GM12878 (cell line): Measurements from ENCODE around the gene DGKQ. TPM values are rescaled to one million over a fixed set of nuclear protein-coding genes. Genes with fewer than 3 reads are reported as not detected.

Experiments used
- BCLAF1 ChIP-seq: fragments of 450-650 bp; IDR thresholded peaks from 2 replicates; pipeline ENCODE4 v1.6.1; 2017; ENCODE audit warnings: antibody characterized with exemption, mild to moderate bottlenecking, moderate library complexity
- CEBPZ ChIP-seq: fragments of 150-350 bp; IDR thresholded peaks from 2 replicates; pipeline ENCODE4 v1.6.1; 2016; ENCODE audit warnings: low read depth, low read length
- CHD1 ChIP-seq: IDR thresholded peaks from 2 replicates; pipeline ENCODE4 v1.6.1; 2012; ENCODE audit warnings: low read depth, low read length, improper control_type of control experiment
- CREB1 ChIP-seq: IDR thresholded peaks from 2 replicates; pipeline ENCODE4 v1.6.1; 2012; ENCODE audit warnings: low read depth, mild to moderate bottlenecking, inconsistent platforms
- EGR1 ChIP-seq, 2 experiments: IDR thresholded peaks; 1 replicate in 1 of 2; 2 replicates in 1 of 2; pipeline ENCODE4 v1.6.1; 2011 to 2012; ENCODE audit warnings: low read depth in 2 of 2, low read length in 2 of 2, borderline replicate concordance in 1 of 2, mild to moderate bottlenecking in 1 of 2, moderate library complexity in 1 of 2
- IRF4 ChIP-seq: IDR thresholded peaks from 2 replicates; pipeline ENCODE4 v1.6.1; 2011; ENCODE audit warnings: low read depth, low read length
- NRF1 ChIP-seq: conservative IDR thresholded peaks from 2 replicates; pipeline ENCODE4 v1.6.1; 2011; ENCODE audit warnings: mild to moderate bottlenecking, low read depth, low read length, improper control_type of control experiment
- RELB ChIP-seq: fragments of 450-650 bp; IDR thresholded peaks from 2 replicates; pipeline ENCODE4 v1.6.1; 2017; ENCODE audit warnings: low read depth, mild to moderate bottlenecking, moderate library complexity
- SREBF1 ChIP-seq: IDR thresholded peaks from 2 replicates; pipeline ENCODE4 v1.6.1; 2012; ENCODE audit warnings: mild to moderate bottlenecking, low read length
- ZBTB4 ChIP-seq: fragments of 450-650 bp; formaldehyde crosslinking; IDR thresholded peaks from 2 replicates; pipeline ENCODE4 v1.4.0; 2022; ENCODE audit warnings: mild to moderate bottlenecking, moderate library complexity
- ZNF592 ChIP-seq: fragments of 450-650 bp; IDR thresholded peaks from 2 replicates; pipeline ENCODE4 v1.6.1; 2017; ENCODE audit warnings: mild to moderate bottlenecking, moderate library complexity
- ZNF622 ChIP-seq: fragments of 450-650 bp; IDR thresholded peaks from 2 replicates; pipeline ENCODE4 v1.6.1; 2017; ENCODE audit warnings: mild to moderate bottlenecking, inconsistent platforms
- polyA plus RNA-seq, 11 experiments: library from polyadenylated mRNA; depleted of rRNA in 4 of 11; unstranded in 6 of 11; stranded (reverse) in 5 of 11; fragments of >200 nt; fragmentation: Nextera tagmentation in 4 of 11; fragmentation: Illumina TruSeq in 1 of 11; extraction: Ambion mirVana in 4 of 11; extraction: Trizol in 1 of 11; gene quantifications; 1 replicate in 1 of 11; 2 replicates in 10 of 11; pipeline versions ENCODE4 v1.2.1 to v1.2.3, GENCODE V29; 2011 to 2016; ENCODE audit warnings: inconsistent platforms in 2 of 11, missing spikeins in 2 of 11, low read depth in 1 of 11
- total RNA-seq, 4 experiments: library from RNA; depleted of rRNA in 3 of 4; stranded (reverse); fragments of >200 nt in 3 of 4; fragmentation: Illumina TruSeq in 1 of 4; extraction: Trizol in 1 of 4; gene quantifications; 2 replicates each; pipeline versions ENCODE4 v1.2.1 to v1.2.3, GENCODE V29; 2013 to 2021

The DGKQ gene
- total and polyA plus RNA-seq, 10 of the 15 experiments (the other 5 are each of a cell fraction or from before 2014, with no cell fraction given), result 0.11 to 10.5 (median 1.4) TPM

- TF ChIP-seq CREB1, result 0 out of 2 replicates have a peak, but pooled peaks have one; percentile 16
- no peak for TF ChIP-seq ZNF592
- TF ChIP-seq ZNF622, result no peak
- no peak for TF ChIP-seq CHD1
- TF ChIP-seq SREBF1, result no peak
- no peak for TF ChIP-seq ZBTB4 (CRISPR knock-in tag)
- TF ChIP-seq NRF1, result no peak
- TF ChIP-seq EGR1 (IDR thresholded peaks at IDR 0.05; ENCODE audit: borderline replicate concordance in 1 of 2, low read depth in 2 of 2, low read length in 2 of 2), result no peak
- no peak for TF ChIP-seq BCLAF1
- TF ChIP-seq CEBPZ, result no peak
- TF ChIP-seq IRF4, result no peak
- TF ChIP-seq RELB, result 0 out of 2 replicates have a peak, but pooled peaks have one; percentile 20
Observed at GRCh38 chr4:924107-925096, 49.0 kb downstream of the DGKQ start (continued).
